KMS-11 (cell line): ENCODE results near the gene PALLD.

Experiments used
- H2AFZ ChIP-seq: fragments of 200-600 bp; sonication (generic); 2 replicates; pipeline ENCODE4 v1.6.1; 2016; ENCODE audit warnings: antibody characterized with exemption, mixed run types, low read depth
- H3K27ac ChIP-seq: fragments of 200-600 bp; sonication (generic); 2 replicates; pipeline ENCODE4 v1.6.1; 2016; ENCODE audit warnings: mild to moderate bottlenecking, mixed run types
- H3K27me3 ChIP-seq: fragments of 200-600 bp; sonication (generic); 2 replicates; pipeline ENCODE4 v1.6.1; 2017; ENCODE audit warnings: mild to moderate bottlenecking, low read depth, mixed run types, moderate library complexity; ENCODE audit not compliant: insufficient read depth
- H3K36me3 ChIP-seq: fragments of 200-600 bp; sonication (generic); 2 replicates; pipeline ENCODE4 v1.6.1; 2017; ENCODE audit warnings: mild to moderate bottlenecking, mixed run types; ENCODE audit not compliant: insufficient read depth
- H3K4me1 ChIP-seq: fragments of 200-600 bp; sonication (generic); 2 replicates; pipeline ENCODE4 v1.6.1; 2016; ENCODE audit warnings: mild to moderate bottlenecking, low read depth, mixed run types; ENCODE audit not compliant: poor library complexity, severe bottlenecking
- H3K4me2 ChIP-seq: fragments of 200-600 bp; sonication (generic); 2 replicates; pipeline ENCODE4 v1.7.0; 2016; ENCODE audit warnings: mild to moderate bottlenecking, mixed run types
- H3K4me3 ChIP-seq: fragments of 200-600 bp; sonication (generic); IDR thresholded peaks from 2 replicates; pipeline ENCODE4 v1.6.1; 2017; ENCODE audit warnings: low read depth, low read length, mixed read lengths; ENCODE audit not compliant: insufficient read depth
- H3K79me2 ChIP-seq: fragments of 200-600 bp; sonication (generic); 2 replicates; pipeline ENCODE4 v1.6.1; 2016; ENCODE audit warnings: low read depth, mixed run types; ENCODE audit not compliant: insufficient read depth
- H3K9ac ChIP-seq: fragments of 200-600 bp; sonication (generic); 2 replicates; pipeline ENCODE4 v1.6.1; 2016; ENCODE audit warnings: mild to moderate bottlenecking, mixed run types
- H4K20me1 ChIP-seq: fragments of 200-600 bp; sonication (generic); 2 replicates; pipeline ENCODE4 v1.6.1; 2016; ENCODE audit warnings: mild to moderate bottlenecking, mixed run types; ENCODE audit not compliant: insufficient read depth
- CTCF ChIP-seq: fragments of 200-600 bp; sonication (generic); conservative IDR thresholded peaks from 2 replicates; pipeline ENCODE4 v1.6.1; 2017; ENCODE audit warnings: low read depth, mild to moderate bottlenecking, antibody characterized with exemption, low read length, moderate library complexity, mixed read lengths

The PALLD gene

GRCh38 chr4:168612450-168613135 is 115.7 kb downstream of the PALLD start:
- no peak overlapping the region for H3K4me3 ChIP-seq
- no peak for TF ChIP-seq CTCF
- H3K27me3 ChIP-seq, result no peaks in the 10 kb centered on the region
- H3K9ac ChIP-seq, result no peak overlapping the region
- H3K79me2 ChIP-seq, result no peaks in the 10 kb centered on the region
- H2AFZ ChIP-seq, result no peak overlapping the region
- no peak overlapping the region for H3K27ac ChIP-seq
- no peak overlapping the region for H3K4me2 ChIP-seq
- H3K4me1 ChIP-seq, result no peaks in the 10 kb centered on the region
- H3K36me3 ChIP-seq, result no peaks in the 10 kb centered on the region
- no peaks in the 10 kb centered on the region for H4K20me1 ChIP-seq

GRCh38 chr4:168613869-168614268 is 117.0 kb downstream of the PALLD start:
- no peak overlapping the region for H3K27ac ChIP-seq
- no peaks in the 10 kb centered on the region for H3K36me3 ChIP-seq
- no peak overlapping the region for H2AFZ ChIP-seq
- H3K4me3 ChIP-seq, result no peak overlapping the region
- no peak overlapping the region for H3K4me2 ChIP-seq
- TF ChIP-seq CTCF, result no peak
- no peaks in the 10 kb centered on the region for H4K20me1 ChIP-seq
- H3K27me3 ChIP-seq, result no peaks in the 10 kb centered on the region
- no peaks in the 10 kb centered on the region for H3K79me2 ChIP-seq
- H3K9ac ChIP-seq, result no peak overlapping the region
- no peaks in the 10 kb centered on the region for H3K4me1 ChIP-seq

GRCh38 chr4:168614281-168615057 is 117.6 kb downstream of the PALLD start:
- Histone ChIP-seq H3K4me2 (no peak overlapping the region), H3K4me3 (no peak overlapping the region), H2AFZ (no peak overlapping the region), H3K79me2 (no peaks in the 10 kb centered on the region), H3K36me3 (no peaks in the 10 kb centered on the region), H3K27ac (no peak overlapping the region), H4K20me1 (no peaks in the 10 kb centered on the region), H3K27me3 (no peaks in the 10 kb centered on the region), H3K9ac (no peak overlapping the region), H3K4me1 (no peaks in the 10 kb centered on the region)
- TF ChIP-seq CTCF, result no peak

GRCh38 chr4:168615294-168616065 is 118.6 kb downstream of the PALLD start:
- Histone ChIP-seq H3K27me3 (no peaks in the 10 kb centered on the region), H3K4me2 (no peak overlapping the region), H3K27ac (no peak overlapping the region), H3K9ac (no peak overlapping the region), H3K79me2 (no peaks in the 10 kb centered on the region), H2AFZ (no peak overlapping the region), H3K36me3 (no peaks in the 10 kb centered on the region), H3K4me1 (no peaks in the 10 kb centered on the region), H3K4me3 (no peak overlapping the region), H4K20me1 (no peaks in the 10 kb centered on the region)
- no peak for TF ChIP-seq CTCF
